H9 (cell line): Measurements from ENCODE around the gene DENND4A. TPM values are rescaled to one million over a fixed set of nuclear protein-coding genes. Genes with fewer than 3 reads are reported as not detected.

Experiments used
- DNase-seq: peaks from one replicate; pipeline ENCODE4 v3.0.0-alpha.2; 2017
- H2AFZ ChIP-seq: one replicate; pipeline ENCODE4 v1.6.1; 2013; ENCODE audit warnings: mild to moderate bottlenecking, low read length, control low read depth, moderate library complexity
- H2AK5ac ChIP-seq: 2 replicates; pipeline ENCODE4 v1.6.1; 2013; ENCODE audit warnings: low read length, control low read depth, mixed read lengths; ENCODE audit not compliant: insufficient read length
- H2BK120ac ChIP-seq: one replicate; pipeline ENCODE4 v1.6.1; 2013; ENCODE audit warnings: low read depth, mild to moderate bottlenecking, low read length, control low read depth, inconsistent platforms; ENCODE audit not compliant: poor library complexity, severe bottlenecking
- H2BK12ac ChIP-seq: 2 replicates; pipeline ENCODE4 v1.6.1; 2013; ENCODE audit warnings: low read length, control low read depth, mixed read lengths, low read depth; ENCODE audit not compliant: insufficient read length
- H2BK15ac ChIP-seq: 2 replicates; pipeline ENCODE4 v1.6.1; 2013; ENCODE audit warnings: low read depth, low read length, control low read depth
- H2BK20ac ChIP-seq: one replicate; pipeline ENCODE4 v1.6.1; 2013; ENCODE audit warnings: low read depth, mild to moderate bottlenecking, low read length, control low read depth, inconsistent platforms; ENCODE audit not compliant: poor library complexity, severe bottlenecking
- H2BK5ac ChIP-seq: 2 replicates; pipeline ENCODE4 v1.6.1; 2013; ENCODE audit warnings: low read length, control low read depth, mixed read lengths; ENCODE audit not compliant: insufficient read length
- H3K14ac ChIP-seq: 2 replicates; pipeline ENCODE4 v1.6.1; 2013; ENCODE audit warnings: low read length, control low read depth; ENCODE audit not compliant: insufficient read depth
- H3K18ac ChIP-seq: 2 replicates; pipeline ENCODE4 v1.6.1; 2013; ENCODE audit warnings: low read depth, mild to moderate bottlenecking, mixed read lengths, low read length, control low read depth; ENCODE audit not compliant: insufficient read length
- H3K23ac ChIP-seq: 2 replicates; pipeline ENCODE4 v1.6.1; 2013; ENCODE audit warnings: low read length, control low read depth, mixed read lengths, low read depth; ENCODE audit not compliant: insufficient read length
- H3K23me2 ChIP-seq: 2 replicates; pipeline ENCODE4 v1.6.1; 2013; ENCODE audit warnings: low read depth, mild to moderate bottlenecking, mixed read lengths, low read length, control low read depth; ENCODE audit not compliant: insufficient read length, poor library complexity, severe bottlenecking
- H3K27ac ChIP-seq: 2 replicates; pipeline ENCODE4 v1.5.1; 2013; ENCODE audit warnings: low read length, control low read depth, mixed read lengths, low read depth; ENCODE audit not compliant: insufficient read length
- H3K27me3 ChIP-seq: 2 replicates; pipeline ENCODE4 v1.6.1; 2013; ENCODE audit warnings: low read length, control low read depth, inconsistent platforms; ENCODE audit not compliant: insufficient read depth
- H3K4ac ChIP-seq: 2 replicates; pipeline ENCODE4 v1.6.1; 2013; ENCODE audit warnings: low read depth, mild to moderate bottlenecking, control low read depth, inconsistent platforms, low read length, moderate library complexity
- H3K4me1 ChIP-seq: 2 replicates; pipeline ENCODE4 v1.6.1; 2013; ENCODE audit warnings: low read length, control low read depth, inconsistent platforms; ENCODE audit not compliant: insufficient read depth
- H3K4me2 ChIP-seq: 2 replicates; pipeline ENCODE4 v1.6.1; 2013; ENCODE audit warnings: low read length, control low read depth, mixed read lengths; ENCODE audit not compliant: insufficient read length, insufficient read depth
- H3K56ac ChIP-seq: 2 replicates; pipeline ENCODE4 v1.6.1; 2013; ENCODE audit warnings: low read depth, mild to moderate bottlenecking, mixed read lengths, low read length, control low read depth; ENCODE audit not compliant: insufficient read length
- H3K79me1 ChIP-seq: 2 replicates; pipeline ENCODE4 v1.6.1; 2013; ENCODE audit warnings: low read depth, mild to moderate bottlenecking, moderate library complexity, low read length, control low read depth, inconsistent platforms; ENCODE audit not compliant: insufficient read depth, poor library complexity, severe bottlenecking
- H3K79me2 ChIP-seq: 2 replicates; pipeline ENCODE4 v1.6.1; 2013; ENCODE audit warnings: low read length, control low read depth, inconsistent platforms; ENCODE audit not compliant: insufficient read depth
- H3K9ac ChIP-seq: 2 replicates; pipeline ENCODE4 v1.6.1; 2013; ENCODE audit warnings: low read length, control low read depth, mixed read lengths; ENCODE audit not compliant: insufficient read length; ENCODE audit errors: extremely low read depth
- H3K9me3 ChIP-seq: one replicate; pipeline ENCODE4 v1.6.1; 2013; ENCODE audit warnings: low read depth, low read length, inconsistent platforms; ENCODE audit not compliant: control insufficient read depth
- H3T11ph ChIP-seq: one replicate; pipeline ENCODE4 v1.6.1; 2013; ENCODE audit warnings: mild to moderate bottlenecking, low read length, control low read depth, inconsistent platforms
- H4K20me1 ChIP-seq: one replicate; pipeline ENCODE4 v1.6.1; 2013; ENCODE audit not compliant: control insufficient read depth, insufficient read length, insufficient read depth
- H4K5ac ChIP-seq: 2 replicates; pipeline ENCODE4 v1.6.1; 2013; ENCODE audit warnings: low read depth, mild to moderate bottlenecking, mixed read lengths, low read length, control low read depth; ENCODE audit not compliant: insufficient read length
- H4K8ac ChIP-seq: replicated peaks from 2 replicates; pipeline ENCODE4 v1.6.1; 2013; ENCODE audit warnings: low read length, control low read depth, mixed read lengths, low read depth; ENCODE audit not compliant: insufficient read length
- H4K91ac ChIP-seq: 2 replicates; pipeline ENCODE4 v1.6.1; 2013; ENCODE audit warnings: low read depth, mild to moderate bottlenecking, moderate library complexity, mixed read lengths, low read length, control low read depth; ENCODE audit not compliant: insufficient read length
- H3K27ac Mint-ChIP-seq, 3 experiments: 2 replicates in 2 of 3; 3 replicates in 1 of 3; pipeline ENCODE4 v1.8.0; 2020 to 2021; ENCODE audit warnings: mixed read lengths in 3 of 3, mild to moderate bottlenecking in 1 of 3, moderate library complexity in 1 of 3
- H3K27me3 Mint-ChIP-seq: 2 replicates; pipeline ENCODE4 v1.8.0; 2021; ENCODE audit warnings: low read depth, mild to moderate bottlenecking, moderate library complexity, mixed read lengths
- H3K36me3 Mint-ChIP-seq, 3 experiments: 2 replicates in 2 of 3; 3 replicates in 1 of 3; pipeline ENCODE4 v1.8.0; 2020 to 2021; ENCODE audit warnings: low read depth in 3 of 3, mixed read lengths in 3 of 3; ENCODE audit not compliant: insufficient read depth in 1 of 3
- H3K4me1 Mint-ChIP-seq, 2 experiments: 2 replicates each; pipeline ENCODE4 v1.8.0; 2020; ENCODE audit warnings: mixed read lengths in 2 of 2
- H3K4me3 Mint-ChIP-seq, 2 experiments: 2 replicates in 1 of 2; 3 replicates in 1 of 2; pipeline ENCODE4 v1.8.0; 2020 to 2021; ENCODE audit warnings: mild to moderate bottlenecking in 2 of 2, mixed read lengths in 2 of 2, moderate library complexity in 1 of 2
- H3K9me3 Mint-ChIP-seq, 2 experiments: 2 replicates in 1 of 2; 3 replicates in 1 of 2; pipeline ENCODE4 v1.8.0; 2020; ENCODE audit warnings: mild to moderate bottlenecking in 2 of 2, mixed read lengths in 2 of 2, moderate library complexity in 1 of 2
- CTCF ChIP-seq: fragments of 200-600 bp; sonication (generic); conservative IDR thresholded peaks from 3 replicates; pipeline ENCODE4 v1.8.0; 2021; ENCODE audit warnings: antibody characterized with exemption, mild to moderate bottlenecking
- WGBS: extraction: QIAGEN DNeasy Blood & Tissue Kit; methylation state at CpG from one replicate; pipeline ENCODE4 v1.1.7; 2013; ENCODE audit warnings: missing lambda C conversion rate, low lambda C conversion rate, mixed read lengths; ENCODE audit not compliant: insufficient read length; ENCODE audit errors: extremely low coverage; 5-methylcytosine and 5-hydroxymethylcytosine counted together
- total RNA-seq: library from RNA; stranded (reverse); gene quantifications from 2 replicates; pipeline ENCODE4 v1.2.1, GENCODE V29; 2021

Gene DENND4A
- total RNA-seq, 1 experiment from 2014 or later: 4.7 TPM

DNA sequence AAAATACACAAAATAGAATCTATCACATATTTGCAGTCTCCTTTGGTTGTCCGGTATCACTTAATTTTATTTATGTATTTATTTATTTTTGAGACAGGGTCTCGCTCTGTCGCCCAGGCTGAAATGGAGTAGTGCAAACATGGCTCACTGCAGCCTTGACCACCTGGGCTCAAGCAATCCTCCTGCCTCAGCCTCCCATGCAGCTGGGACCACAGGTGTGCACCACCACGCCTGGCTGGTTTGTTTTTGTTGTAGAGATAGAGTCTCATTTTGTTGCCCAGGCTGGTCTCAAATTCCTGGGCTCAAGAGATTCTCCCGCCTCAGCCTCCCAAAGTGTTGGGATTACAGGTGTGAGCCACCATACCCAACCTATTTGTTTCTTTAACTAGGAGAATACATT lies 33.9 kb downstream of the DENND4A start:
- Histone ChIP-seq H3K14ac (no peak overlapping the region), H2BK5ac (no peak overlapping the region), H2AK5ac (no peak overlapping the region), H3K4me1 (no peaks in the 10 kb centered on the region), H3K23ac (no peak overlapping the region), H2BK12ac (no peak overlapping the region), H2BK15ac (no peak overlapping the region), H4K20me1 (no peaks in the 10 kb centered on the region), H2BK120ac (no peak overlapping the region), H3K4ac (no peak overlapping the region), H3K23me2 (no peaks in the 10 kb centered on the region), H3K79me2 (no peaks in the 10 kb centered on the region), H3K56ac (no peak overlapping the region), H3K4me2 (no peak overlapping the region), H2BK20ac (no peak overlapping the region), H4K91ac (no peak overlapping the region), H3K9me3 (no peaks in the 10 kb centered on the region), H3T11ph (no peak overlapping the region), H3K18ac (no peak overlapping the region), H3K27me3 (no peaks in the 10 kb centered on the region), H3K27ac (no peak overlapping the region), H4K5ac (no peak overlapping the region), H4K8ac (no peak overlapping the region), H2AFZ (no peak overlapping the region), H3K79me1 (no peaks in the 10 kb centered on the region), H3K9ac (no peak overlapping the region)
- WGBS: no CpG with 5 or more reads among the region's 5 CpGs
- TF ChIP-seq CTCF: no peak
- no peaks in the 10 kb centered on the region for H3K36me3 Mint-ChIP-seq
- no peak for DNase-seq
- H3K9me3 Mint-ChIP-seq: no peaks in the 10 kb centered on the region
- H3K27ac Mint-ChIP-seq: no peak overlapping the region
- H3K27me3 Mint-ChIP-seq: no peaks in the 10 kb centered on the region
- no peak overlapping the region for H3K4me3 Mint-ChIP-seq
- H3K4me1 Mint-ChIP-seq: no peaks in the 10 kb centered on the region
